ENCODE measurements around the gene SH3RF2.

Gene SH3RF2

DNA sequence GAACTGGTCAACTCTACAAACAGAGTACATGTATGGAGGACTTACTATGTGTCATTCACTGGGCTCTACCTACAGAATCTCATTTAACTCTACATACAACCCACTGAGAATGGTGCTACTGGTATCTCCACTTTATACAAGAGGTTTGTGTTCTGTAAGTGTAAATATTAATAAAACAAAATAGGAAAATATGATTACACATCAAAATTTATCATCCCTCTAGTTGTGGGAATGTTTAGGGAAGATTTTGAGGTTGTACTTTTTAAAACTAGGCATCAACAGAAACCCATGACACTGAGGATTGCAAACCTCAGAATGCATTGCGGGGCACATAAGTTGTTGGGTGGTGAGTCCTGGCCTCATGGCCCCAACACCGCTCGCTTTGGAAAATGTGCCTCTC lies 11.7 kb downstream of the SH3RF2 start:
- no peak overlapping the region for H3K4me3 ChIP-seq (IDR thresholded peaks at IDR 0.05; ENCODE audit: insufficient read depth, low read depth, low read length)
- no peaks in the 10 kb centered on the region for H3K36me3 ChIP-seq (ENCODE audit: insufficient read depth)
- peak overlapping the region; percentile 85; the same call in 1 of the 2 replicates for H3K4me2 ChIP-seq
- TF ChIP-seq CTCF (conservative IDR thresholded peaks at IDR 0.05; ENCODE audit: low read depth, low read length), result no peak
- H4K20me1 ChIP-seq (ENCODE audit: insufficient read depth), result no peaks in the 10 kb centered on the region
- H2AFZ ChIP-seq (ENCODE audit: low read depth), result no peak overlapping the region
- H3K27me3 ChIP-seq (ENCODE audit: insufficient read depth, low read depth), result no peaks in the 10 kb centered on the region
- H3K4me1 ChIP-seq (ENCODE audit: low read depth, poor library complexity, severe bottlenecking), result peaks cover 54% of the 10 kb centered on the region
- no peak overlapping the region for H3K9ac ChIP-seq
- H3K27ac ChIP-seq, result no peak overlapping the region
- no peaks in the 10 kb centered on the region for H3K79me2 ChIP-seq (ENCODE audit: insufficient read depth, low read depth)

DNA sequence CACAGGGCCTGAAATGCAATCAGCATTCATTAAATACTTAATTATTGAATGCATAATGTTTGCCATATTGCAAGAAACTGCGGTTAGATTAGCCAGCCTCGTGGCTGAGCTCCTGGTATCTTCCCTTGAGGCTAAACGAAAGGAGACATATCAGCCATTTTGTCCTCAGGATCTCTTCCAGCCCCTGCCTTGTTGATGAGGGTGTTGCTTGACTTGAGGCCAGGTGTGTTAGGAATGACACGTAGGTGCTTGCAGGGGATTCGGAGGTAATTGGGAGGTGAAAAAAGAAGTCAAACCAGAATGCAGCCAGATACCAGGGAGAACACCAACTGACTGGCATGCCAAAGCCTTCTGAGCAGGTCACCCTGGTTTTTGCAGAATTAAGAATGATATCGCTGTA lies 12.5 kb downstream of the SH3RF2 start:
- Histone ChIP-seq H3K9ac (no peak overlapping the region), H3K36me3 (ENCODE audit: insufficient read depth) (no peaks in the 10 kb centered on the region), H2AFZ (ENCODE audit: low read depth) (no peak overlapping the region), H4K20me1 (ENCODE audit: insufficient read depth) (no peaks in the 10 kb centered on the region), H3K27ac (no peak overlapping the region), H3K4me1 (ENCODE audit: low read depth, poor library complexity, severe bottlenecking) (peaks cover 45% of the 10 kb centered on the region), H3K4me2 (no peak overlapping the region), H3K27me3 (ENCODE audit: insufficient read depth, low read depth) (no peaks in the 10 kb centered on the region), H3K4me3 (IDR thresholded peaks at IDR 0.05; ENCODE audit: insufficient read depth, low read depth, low read length) (no peak overlapping the region), H3K79me2 (ENCODE audit: insufficient read depth, low read depth) (no peaks in the 10 kb centered on the region)
- TF ChIP-seq CTCF (conservative IDR thresholded peaks at IDR 0.05; ENCODE audit: low read depth, low read length), result no peak

GRCh38 chr5:145949474-145949873 lies 13.1 kb downstream of the SH3RF2 start:
- no peaks in the 10 kb centered on the region for H3K79me2 ChIP-seq (ENCODE audit: insufficient read depth, low read depth)
- H2AFZ ChIP-seq (ENCODE audit: low read depth), result no peak overlapping the region
- no peak overlapping the region for H3K4me3 ChIP-seq (IDR thresholded peaks at IDR 0.05; ENCODE audit: insufficient read depth, low read depth, low read length)
- peaks cover 39% of the 10 kb centered on the region for H3K4me1 ChIP-seq (ENCODE audit: low read depth, poor library complexity, severe bottlenecking)
- H3K36me3 ChIP-seq (ENCODE audit: insufficient read depth), result no peaks in the 10 kb centered on the region
- TF ChIP-seq CTCF (conservative IDR thresholded peaks at IDR 0.05; ENCODE audit: low read depth, low read length), result no peak
- no peak overlapping the region for H3K4me2 ChIP-seq
- no peak overlapping the region for H3K9ac ChIP-seq
- H3K27ac ChIP-seq, result no peak overlapping the region
- no peaks in the 10 kb centered on the region for H3K27me3 ChIP-seq (ENCODE audit: insufficient read depth, low read depth)
- no peaks in the 10 kb centered on the region for H4K20me1 ChIP-seq (ENCODE audit: insufficient read depth)

DNA sequence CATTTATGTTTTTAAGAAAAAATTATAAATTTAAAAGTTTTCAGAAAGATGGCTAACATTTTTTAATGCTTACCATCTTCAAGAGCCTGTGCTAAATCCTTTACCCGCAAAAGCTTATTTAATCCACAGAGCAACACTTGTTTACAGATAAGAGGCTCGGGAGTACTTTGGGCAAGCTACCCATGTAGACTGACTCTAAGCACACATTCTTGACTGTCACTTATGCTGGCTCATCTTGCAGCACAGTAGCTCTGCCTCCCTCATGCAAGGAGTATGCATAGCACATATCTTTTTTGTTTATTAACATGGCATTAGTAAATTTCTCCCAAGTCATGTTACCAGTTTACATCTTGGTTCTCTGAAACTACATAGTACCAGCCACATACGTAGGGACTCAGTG lies 14.7 kb downstream of the SH3RF2 start:
- no peak overlapping the region for H3K4me3 ChIP-seq (IDR thresholded peaks at IDR 0.05; ENCODE audit: insufficient read depth, low read depth, low read length)

More for the DNA sequence above, 14.7 kb downstream of the SH3RF2 start:
- Histone ChIP-seq H3K4me2 (no peak overlapping the region), H3K4me1 (ENCODE audit: low read depth, poor library complexity, severe bottlenecking) (peaks cover 23% of the 10 kb centered on the region), H3K36me3 (ENCODE audit: insufficient read depth) (no peaks in the 10 kb centered on the region), H4K20me1 (ENCODE audit: insufficient read depth) (no peaks in the 10 kb centered on the region), H3K79me2 (ENCODE audit: insufficient read depth, low read depth) (no peaks in the 10 kb centered on the region), H3K27ac (no peak overlapping the region), H3K9ac (no peak overlapping the region), H2AFZ (ENCODE audit: low read depth) (no peak overlapping the region), H3K27me3 (ENCODE audit: insufficient read depth, low read depth) (no peaks in the 10 kb centered on the region)
- no peak for TF ChIP-seq CTCF (conservative IDR thresholded peaks at IDR 0.05; ENCODE audit: low read depth, low read length)

Measured in KMS-11 (cell line).